HG03457 (cell line): Measurements from ENCODE around the gene TRA2B.
A peak's percentile ranks its signal among the peaks of the same experiment; 100 is the strongest.

Source experiments
- ATAC-seq: cut with Tn5 transposase; IDR thresholded peaks from one replicate; pipeline ENCODE4 v1.9.1; 2021; ENCODE audit warnings: moderate number of reproducible peaks; ENCODE audit not compliant: unreplicated experiment

Gene TRA2B

DNA sequence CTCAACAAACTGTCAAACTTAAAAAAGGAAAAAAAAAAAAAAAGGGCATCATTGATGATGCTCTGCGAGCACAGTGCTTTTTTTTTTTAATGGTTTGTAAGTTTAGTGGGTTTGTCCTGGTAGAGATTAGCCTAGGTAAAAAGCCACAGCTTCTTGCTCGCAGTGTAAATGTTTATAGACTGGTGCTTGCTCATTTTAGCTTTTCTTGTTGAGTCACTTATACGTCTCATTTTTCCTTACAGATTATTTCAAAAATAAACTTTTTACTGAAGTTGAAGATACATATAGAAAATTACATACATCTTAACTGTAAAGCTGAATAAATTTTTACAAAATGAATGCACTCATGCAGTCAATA, 16.5 kb upstream of the TRA2B start:
- no peak for ATAC-seq

DNA sequence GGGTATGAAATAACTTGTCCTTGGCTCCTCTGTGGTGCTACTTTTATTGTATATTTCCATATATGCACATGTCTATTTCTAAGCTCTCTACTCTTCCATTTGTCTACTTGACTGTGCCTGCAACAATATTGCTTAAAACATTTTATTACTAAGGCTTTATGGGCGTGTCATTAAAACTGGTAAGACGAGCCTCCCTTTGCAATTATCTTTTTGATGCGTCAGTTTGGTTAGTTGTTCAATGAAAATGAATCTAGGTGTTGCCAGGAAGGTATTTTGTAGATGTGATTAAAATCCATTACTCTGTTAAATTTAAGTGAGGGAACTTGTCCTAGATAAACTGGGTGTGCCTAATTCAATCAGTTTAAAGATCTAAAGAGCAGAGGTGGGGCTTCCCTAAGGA, 12.9 kb upstream of the TRA2B start:
- no peak for ATAC-seq

DNA sequence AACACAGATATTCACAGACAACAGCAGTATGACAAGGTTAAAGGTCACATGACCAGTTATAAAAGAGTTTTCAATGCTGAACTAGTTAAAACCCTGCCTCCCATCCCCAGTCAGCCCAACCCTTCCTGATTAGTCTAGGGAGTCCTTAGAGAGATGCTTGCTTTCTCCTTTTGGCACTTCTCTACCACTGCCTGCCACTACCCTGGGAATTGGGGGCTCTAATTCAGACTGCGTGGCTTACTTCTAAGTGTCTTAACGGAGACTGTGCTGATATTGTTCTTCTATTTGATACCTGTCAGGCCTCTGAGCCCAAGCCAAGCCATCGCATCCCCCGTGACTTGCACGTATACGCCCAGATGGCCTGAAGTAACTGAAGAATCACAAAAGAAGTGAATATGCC, 11.7 kb upstream of the TRA2B start:
- no peak for ATAC-seq

DNA sequence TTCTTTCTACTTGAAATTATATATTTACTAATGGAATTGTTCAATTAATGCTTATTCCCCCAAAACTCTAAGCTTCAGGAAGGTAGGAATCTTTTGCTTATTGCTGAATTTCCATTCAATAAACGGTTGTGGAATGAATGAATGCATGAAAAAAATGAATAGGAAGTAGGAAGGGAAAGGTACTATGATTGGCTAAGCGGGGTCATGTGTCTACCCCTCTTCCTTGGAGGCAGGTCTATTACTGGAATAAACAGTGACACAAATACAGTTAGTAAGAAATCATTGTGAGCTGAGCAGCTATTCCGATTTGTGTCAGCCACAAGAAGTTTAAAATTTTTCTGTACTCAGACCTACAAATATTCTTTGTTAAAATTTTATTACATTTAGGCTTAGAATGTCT, 10.5 kb upstream of the TRA2B start:
- ATAC-seq: no peak

DNA sequence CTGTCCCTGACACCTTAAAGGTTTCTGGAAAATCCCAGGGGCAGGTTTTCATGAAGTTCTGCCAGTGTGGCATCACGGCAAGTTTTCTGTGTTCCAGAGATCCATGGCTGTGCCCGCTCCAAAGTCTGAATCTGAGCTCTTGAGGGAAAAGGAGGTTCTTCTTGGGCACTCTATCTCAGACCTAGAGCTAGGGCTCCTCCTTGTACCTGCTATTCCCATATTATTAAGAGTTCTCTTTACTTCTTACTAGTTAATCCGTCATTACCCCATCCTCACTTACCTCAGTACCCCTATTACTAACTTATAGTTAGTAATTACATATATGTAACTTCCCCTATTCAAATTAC, 5.9 kb upstream of the TRA2B start:
- ATAC-seq: no peak

DNA sequence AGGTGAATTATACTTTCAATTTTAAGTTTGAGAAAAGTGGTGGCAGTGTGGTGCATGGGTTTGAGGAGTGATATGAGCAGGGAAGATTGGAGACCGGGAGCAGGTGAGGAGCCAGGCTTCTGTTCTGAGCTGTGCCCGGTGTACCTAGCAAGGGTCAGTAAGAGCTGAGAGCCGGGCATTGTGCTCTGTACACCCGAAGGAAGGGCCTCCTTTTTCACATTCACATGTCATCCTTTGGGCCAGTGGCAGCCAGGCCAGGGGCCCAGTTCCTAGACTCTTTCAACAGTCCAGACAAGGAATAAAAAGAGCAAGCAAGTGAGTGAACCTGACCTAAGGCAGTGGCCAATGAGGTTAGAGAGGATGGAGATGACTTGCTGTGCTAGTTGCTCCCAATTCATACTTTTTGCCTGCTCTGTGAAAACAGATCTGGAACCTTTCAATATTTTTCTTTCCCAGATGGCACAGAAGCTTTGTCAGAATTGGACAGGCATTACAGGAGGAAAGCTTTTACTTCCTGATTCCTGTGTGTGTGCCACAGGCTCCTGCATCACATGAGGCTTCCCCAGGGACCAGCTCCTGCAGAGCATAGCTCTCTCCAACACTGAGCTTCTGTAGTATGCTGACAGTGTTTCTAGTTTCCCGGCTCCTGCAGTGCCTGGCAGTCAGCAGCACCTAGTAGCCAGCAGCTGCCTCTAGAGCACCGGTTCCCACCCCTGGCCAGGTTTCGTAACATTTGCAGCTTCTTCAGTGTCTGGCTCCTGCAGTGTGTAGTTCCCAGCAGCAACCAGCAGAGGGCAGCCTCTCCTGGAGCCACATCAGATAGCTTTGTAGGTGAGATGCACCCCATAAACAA, 5.3 kb upstream of the TRA2B start:
- peak; percentile 66 for ATAC-seq

DNA sequence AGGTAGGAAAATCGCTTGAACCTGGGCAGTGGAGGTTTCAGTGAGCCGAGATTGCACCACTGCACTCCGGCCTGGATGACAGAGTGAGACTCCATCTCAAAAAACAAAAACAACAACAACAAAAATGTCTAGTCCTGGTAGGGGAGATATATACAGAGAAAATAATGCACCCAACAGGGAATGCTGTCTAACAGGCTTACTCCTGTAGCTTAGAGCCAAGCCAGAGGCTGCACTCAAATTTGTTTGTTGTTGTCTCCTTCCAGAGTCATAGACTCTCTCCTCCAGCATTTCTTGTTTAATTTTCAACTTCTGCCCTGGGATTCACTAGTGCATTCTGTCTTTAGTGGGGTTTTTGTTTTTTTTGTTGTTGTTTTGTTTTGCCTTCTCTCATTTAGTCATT, 4.6 kb upstream of the TRA2B start:
- no peak for ATAC-seq

DNA sequence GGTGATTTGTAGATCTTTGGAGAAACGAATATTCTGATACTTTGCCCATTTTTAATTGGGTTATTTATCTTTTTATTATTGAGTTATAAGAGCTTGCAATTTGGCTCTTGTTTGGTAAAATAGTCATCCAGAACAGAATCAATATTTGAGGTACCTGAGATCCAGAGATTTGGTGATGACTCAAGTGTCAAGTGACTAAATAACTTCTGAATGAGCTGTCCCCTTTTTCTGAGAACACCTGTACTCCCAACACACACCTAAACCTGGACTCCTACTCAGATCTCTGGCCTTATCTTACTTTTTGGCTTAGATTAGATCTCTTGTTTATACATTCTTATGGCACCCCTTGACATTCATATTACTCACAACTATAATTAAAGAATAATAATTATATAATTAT, 3.1 kb upstream of the TRA2B start:
- ATAC-seq: no peak

DNA sequence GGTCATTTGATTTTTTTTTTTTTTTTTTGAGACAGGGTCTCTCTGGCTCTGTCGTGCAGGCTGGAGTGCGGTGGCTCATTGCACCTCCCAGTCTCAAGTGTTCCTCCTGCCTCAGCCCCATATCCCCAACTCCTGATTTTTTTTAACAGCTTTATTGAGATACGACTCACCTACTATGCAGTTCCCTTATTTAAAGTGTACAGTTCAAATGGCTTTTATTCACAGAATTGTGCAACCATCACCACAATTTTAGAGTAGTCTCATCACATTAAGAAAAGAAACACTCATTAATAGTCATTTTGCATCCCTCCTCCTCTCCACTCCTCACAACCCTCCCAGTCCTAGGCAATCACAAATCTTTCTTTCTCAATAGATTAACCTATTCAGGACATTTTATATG, 1.9 kb upstream of the TRA2B start:
- no peak for ATAC-seq

DNA sequence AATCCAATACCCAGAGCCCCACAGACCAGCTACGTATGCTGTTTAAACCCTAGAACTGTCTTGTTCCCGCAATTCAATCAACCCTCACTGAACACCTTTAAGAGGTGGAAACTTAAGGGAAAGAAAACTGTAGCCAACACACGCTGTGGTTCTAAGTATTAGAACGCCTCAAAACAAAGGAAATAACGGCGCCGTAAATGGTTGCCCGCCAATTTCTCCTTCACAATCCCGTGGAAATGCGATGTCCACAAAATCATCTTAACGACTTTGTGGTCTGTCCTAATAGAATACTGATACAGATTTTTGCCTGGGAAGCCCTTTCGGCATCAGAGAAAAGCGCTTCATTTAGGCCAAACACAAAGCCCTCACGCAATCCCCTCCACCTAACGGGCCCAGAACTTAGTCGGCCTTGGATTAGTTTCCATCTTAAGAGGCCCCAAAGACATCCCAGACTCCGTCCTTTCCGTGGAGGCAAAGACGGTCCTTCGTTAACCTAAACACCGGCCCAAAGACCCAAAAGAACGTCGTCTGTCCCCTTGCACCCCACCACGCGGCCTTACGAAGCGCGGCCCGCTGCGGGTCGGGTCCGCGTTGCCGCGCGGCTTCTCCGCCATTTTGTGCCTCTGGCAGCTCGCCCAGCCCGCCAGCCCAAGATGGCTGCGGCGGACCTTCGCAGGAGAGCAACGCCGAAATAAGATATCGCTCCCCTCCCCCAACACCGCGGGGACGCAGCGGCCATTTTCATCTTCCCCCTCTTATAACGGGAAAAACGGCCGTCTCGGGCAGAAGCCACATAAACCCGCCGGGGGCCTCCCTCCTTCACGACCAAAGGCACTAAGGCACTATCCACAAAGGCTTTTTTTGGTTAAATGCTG, 763 bp downstream of the TRA2B start:
- ATAC-seq: peak; percentile 30

DNA sequence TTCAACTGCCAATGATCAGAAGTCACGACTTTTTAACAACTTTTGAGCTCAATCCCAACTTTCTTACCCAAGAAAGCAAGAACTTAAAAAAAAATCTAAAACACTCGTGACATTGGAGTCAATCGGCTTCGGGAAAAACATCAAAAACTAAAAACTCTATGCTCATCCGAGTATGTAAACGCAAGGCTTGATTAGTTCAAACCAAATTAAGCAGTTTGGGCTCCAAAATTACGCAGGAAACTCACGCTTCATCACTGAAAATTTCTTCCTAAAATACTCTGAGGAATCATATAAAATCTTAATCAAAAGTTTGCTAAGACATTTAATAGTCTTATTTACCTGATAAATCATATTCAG, 1.6 kb downstream of the TRA2B start:
- ATAC-seq: no peak

DNA sequence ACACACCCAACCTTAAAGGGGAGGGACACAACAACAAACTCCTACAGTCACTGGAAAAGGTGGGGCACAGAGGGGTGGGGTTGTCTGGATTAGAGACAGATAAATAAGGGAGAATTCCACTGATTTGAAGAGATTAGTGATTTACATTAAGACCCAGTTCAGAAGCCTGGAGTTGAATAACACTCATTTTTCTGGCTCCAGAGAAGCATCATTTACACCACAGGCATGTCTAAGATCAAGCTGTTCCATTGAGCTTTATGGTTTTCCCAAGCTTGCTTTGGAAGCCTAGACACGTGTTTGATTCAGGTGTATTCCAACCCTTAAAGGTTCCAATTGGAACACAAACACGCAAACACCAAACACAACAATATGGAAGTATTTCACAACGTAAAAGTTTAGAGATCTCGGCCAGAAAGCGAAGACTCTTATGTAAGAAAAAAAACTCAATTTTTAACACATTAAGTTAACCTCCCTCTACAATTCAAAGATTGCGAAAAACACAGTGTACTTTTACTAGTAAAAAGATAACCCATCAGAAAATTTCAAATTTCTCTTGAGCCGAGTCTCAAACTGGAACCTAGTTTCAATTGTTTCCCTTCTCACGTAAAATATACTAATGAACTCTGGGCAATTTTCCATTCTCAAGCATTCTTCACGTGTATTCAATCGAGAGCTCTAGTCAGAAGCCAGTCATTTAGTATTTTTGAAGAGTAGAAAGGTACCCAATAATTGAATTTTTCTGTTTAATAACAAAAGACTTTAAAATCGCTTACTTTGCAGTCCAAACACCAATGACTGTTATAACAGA, 2.1 kb downstream of the TRA2B start:
- ATAC-seq: no peak

DNA sequence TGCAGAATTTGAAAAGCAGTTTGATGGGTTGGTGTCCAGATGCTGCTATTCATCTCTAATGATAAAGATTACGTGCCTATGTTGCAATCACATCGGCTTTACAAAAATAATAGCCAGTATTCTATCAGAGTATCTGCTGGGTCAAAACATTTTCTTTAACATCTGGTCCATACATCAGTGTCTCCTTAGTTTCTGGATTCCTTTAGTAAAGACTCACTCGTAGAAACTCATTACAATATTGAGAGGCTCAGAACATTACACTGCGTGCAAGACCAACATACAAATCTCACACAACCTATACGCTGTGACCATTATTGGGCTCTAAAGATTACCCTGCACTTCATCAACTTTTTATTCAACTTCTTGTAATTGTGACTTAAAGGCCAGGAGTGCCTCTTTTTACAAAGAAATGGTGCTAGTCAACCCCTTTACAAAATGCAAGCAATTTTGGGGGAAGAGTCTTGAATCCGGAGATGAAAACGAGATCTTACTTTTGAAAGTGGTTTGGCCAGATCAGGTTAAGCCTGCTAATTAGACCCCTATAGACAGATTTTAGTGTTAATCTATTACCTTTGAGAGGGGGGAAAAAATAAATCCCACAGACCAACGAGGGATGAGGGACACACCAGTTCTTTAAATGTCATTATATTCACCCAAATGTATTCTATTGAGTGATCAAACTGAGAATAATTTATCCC, 2.9 kb downstream of the TRA2B start:
- no peak for ATAC-seq

DNA sequence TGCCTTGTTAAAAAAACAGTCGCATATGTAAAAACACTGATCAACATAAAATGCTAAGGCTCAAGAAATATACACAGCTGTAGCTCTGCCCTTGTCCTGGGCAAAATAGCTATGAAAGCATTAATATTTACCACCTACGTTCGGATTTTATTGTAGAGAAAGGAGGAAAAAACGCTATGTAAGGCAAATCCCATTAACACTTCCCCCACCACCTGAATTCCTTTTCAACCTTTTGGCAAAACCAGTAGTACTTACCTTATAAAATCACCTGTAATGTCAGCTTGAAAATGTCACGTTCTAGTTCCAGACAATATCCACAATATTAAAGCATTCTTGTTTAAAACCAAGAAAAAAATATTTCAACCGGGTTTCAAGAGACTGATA, 3.6 kb downstream of the TRA2B start:
- ATAC-seq: no peak

DNA sequence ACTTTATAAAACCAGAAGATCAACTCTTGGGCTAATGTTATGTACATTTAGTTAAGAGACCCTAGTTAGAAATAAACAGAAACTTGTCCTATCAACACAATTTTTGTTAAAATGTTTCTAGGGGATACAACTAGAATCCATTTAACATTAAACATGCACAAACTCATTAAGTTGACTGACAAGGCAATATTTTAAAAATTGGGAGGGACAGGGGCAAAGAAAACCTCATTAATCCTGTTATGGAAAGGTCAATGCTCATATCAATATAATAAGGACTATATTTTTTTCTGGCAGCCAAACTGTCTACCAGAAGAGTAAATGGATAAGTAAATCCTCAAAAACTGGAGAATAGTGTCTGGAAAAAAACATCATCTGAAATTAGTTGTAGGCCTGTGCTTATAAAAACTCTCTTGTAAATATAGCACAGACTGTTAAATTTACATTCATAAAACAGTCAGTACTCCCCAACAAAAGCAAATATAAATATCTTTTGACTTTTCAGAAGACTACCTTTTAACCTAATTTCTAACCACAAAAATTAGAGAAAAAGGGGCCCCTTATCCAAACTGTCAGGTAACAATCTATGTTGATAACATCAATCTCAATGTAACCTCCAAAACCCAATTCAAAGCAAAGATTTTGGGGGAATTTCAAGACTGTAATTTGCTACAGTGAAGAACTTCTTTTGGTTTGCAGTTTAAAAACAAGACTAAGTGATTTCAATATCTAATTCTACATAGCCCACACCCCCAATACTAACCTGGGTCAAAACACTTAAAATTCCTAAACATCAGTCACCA, 4.2 kb downstream of the TRA2B start:
- no peak for ATAC-seq

DNA sequence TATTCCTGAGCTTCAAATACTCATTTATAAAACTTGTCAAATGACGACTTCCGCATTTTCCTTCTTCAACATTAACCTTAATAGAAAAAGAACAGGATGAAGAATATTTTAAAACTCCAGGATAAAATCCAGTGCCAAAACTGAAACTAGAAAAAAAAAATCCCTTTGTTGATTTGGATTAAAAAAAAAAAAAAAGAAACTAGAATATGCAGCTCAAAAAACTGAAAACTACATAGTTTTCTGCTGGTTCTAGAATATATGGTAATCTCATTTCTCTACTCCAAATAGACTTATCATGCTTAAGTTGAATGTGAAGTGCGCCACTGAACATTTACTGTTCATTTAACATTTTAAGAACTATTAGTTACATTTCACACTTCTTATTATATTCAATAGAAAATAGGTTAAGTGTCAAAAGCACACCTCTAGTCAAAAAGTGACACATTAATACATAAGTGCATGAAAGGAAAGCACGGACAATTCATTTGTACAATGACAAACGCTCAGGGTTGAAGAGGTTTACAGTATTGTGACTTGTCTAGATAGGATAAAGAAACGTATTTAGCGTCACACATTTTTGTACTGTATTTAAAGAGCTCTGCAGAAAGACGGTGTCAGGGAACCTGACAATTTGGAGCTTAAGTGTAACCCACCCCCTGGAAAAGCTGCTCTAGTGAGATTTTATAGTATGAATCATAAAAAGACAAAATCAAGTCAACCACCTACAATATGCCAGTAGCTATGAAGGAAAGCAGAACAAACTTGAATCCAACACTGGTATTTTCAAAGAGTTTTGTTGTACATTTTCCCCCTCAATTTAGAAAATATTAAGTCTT, 5.8 kb downstream of the TRA2B start:
- ATAC-seq: no peak

DNA sequence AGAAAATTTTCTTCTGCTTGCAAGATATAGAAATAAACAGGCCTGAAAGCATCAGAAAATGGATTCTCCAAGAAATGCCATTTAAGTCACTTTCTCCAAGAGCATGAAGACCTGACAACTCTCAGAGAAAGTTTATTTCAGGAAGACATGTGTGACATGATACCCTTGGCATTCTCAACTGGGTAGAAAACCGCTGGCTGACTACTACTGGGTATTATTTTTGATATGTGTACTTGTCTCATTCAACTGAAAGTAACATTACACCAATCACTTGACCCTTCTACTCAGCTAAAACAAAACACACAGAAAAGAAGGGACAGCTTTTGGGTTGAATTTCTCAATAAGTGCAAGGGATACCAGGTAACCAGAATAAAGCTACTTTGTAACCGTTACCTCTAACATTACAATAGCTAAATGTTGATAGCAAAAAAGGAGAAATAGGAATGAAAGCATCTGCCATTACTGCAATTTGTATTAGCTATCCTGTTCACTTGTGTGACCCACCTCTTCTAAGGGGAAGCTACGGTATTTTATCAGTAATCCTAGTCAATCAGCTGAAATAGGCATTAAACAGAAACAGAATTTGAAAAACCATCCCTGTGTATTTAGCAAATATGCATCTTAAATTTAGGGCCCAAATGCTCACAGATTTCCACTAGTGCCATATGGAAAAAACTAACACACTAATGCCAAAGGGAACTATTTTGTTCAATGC, 7.3 kb downstream of the TRA2B start:
- no peak for ATAC-seq

DNA sequence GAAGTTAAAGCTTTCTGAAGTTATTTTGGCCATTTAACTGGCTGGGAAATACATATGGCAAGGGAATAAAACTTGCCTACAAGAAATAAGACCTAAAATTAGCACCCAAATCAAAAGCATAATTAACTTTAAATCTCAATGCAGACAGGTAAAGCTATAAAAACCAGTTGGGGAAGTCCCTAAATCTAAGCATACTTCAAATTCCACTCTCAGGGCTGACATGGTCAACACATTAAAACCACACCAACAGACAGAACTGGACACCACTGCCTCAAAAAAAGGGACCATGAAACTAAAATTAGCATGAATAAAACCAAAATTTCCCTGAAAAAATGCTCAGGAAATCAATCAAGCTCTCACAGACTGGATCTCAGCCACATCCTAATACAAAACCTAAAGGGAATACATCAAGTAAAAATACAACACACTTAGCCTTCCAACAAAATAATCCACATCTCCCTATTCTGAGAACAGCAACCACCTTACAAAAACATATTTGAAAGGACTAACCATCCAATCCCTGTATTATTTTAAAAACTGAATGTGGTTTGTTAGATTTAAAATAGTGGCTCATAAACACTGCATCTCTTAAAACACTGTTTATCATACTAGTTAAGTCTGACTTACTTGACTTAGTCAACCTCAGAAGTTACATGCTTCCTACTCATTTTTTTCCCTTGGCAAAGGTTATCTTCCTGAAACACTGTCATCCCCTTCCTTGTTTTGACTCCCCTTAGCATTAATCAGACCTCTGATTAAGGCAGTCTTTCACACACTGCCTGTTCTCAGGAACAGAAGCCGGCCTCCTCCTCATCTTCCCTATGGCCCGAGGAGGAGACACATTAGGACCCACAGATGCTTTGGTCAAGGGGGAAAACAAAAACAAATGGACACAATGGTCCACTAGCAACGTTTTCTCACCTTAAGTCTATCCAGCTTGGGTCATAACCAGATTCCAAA, 8.3 kb downstream of the TRA2B start:
- no peak for ATAC-seq
